B cell (primary cell): ENCODE measurements around the gene FOXI1. TPM values are rescaled to one million over a fixed set of nuclear protein-coding genes. Genes with fewer than 3 reads are reported as not detected.

Source experiments
- ATAC-seq: fragments of 200-7000 bp; cut with Tn5 transposase; one replicate; pipeline ENCODE4 v1.10.0; 2021; ENCODE audit warnings: low read depth, mild to moderate bottlenecking, moderate number of reproducible peaks, moderate library complexity
- CTCF ChIA-PET: fragments of 350-600 bp; sonication (Branson Sonifier 250); formaldehyde crosslinking; loops from one replicate; lab custom pipeline; 2021; ENCODE audit warnings: antibody characterized with exemption, inconsistent platforms; lab: Charles Lee
- POLR2A ChIA-PET: fragments of 350-600 bp; sonication (Branson Sonifier 250); formaldehyde crosslinking; loops from one replicate; lab custom pipeline; 2021; ENCODE audit warnings: antibody characterized with exemption; lab: Charles Lee
- DNase-seq: peaks from one replicate; pipeline ENCODE4 v3.0.0; 2013
- H2AFZ ChIP-seq: 2 replicates; pipeline ENCODE4 v1.6.1; 2012; ENCODE audit warnings: mild to moderate bottlenecking, low read depth, low read length; ENCODE audit not compliant: insufficient read depth, poor library complexity, severe bottlenecking
- H3K27ac ChIP-seq, 2 donors: 1 replicate in 1 of 2; 2 replicates in 1 of 2; pipeline ENCODE4 v1.5.1; 2012 to 2013; ENCODE audit warnings: low read length in 2 of 2, mild to moderate bottlenecking in 2 of 2, moderate library complexity in 1 of 2
- H3K27me3 ChIP-seq, 4 experiments: fragments of 200-600 bp in 1 of 4; sonication (generic) in 1 of 4; replicated peaks in 1 of 4; 1 replicate in 2 of 4; 2 replicates in 2 of 4; pipeline versions ENCODE4 v1.6.1 to v1.7.0; 2013 to 2016; ENCODE audit warnings: low read length in 3 of 4, mild to moderate bottlenecking in 2 of 4, mixed read lengths in 1 of 4, moderate library complexity in 1 of 4; ENCODE audit not compliant: insufficient read depth in 4 of 4, control insufficient read depth in 3 of 4; ENCODE audit errors: control extremely low read depth in 1 of 4
- H3K36me3 ChIP-seq, 2 experiments: replicated peaks in 1 of 2; 1 replicate in 1 of 2; 2 replicates in 1 of 2; pipeline versions ENCODE4 v1.6.1 to v1.7.1; 2013; ENCODE audit warnings: low read length in 1 of 2; ENCODE audit not compliant: insufficient read depth in 2 of 2, control insufficient read depth in 1 of 2; ENCODE audit errors: control extremely low read depth in 1 of 2, extremely low read depth in 1 of 2
- H3K4me1 ChIP-seq, 2 donors: fragments of 200-600 bp in 1 of 2; sonication (generic) in 1 of 2; 1 replicate in 1 of 2; 2 replicates in 1 of 2; pipeline versions ENCODE4 v1.5.1 to v1.6.1; 2013 to 2017; ENCODE audit warnings: low read length in 2 of 2; ENCODE audit not compliant: control insufficient read depth in 2 of 2, insufficient read depth in 2 of 2
- H3K4me2 ChIP-seq: replicated peaks from 2 replicates; pipeline ENCODE3; 2012; ENCODE audit warnings: mild to moderate bottlenecking, low read depth, low read length; ENCODE audit not compliant: poor library complexity, severe bottlenecking
- H3K4me3 ChIP-seq, 5 experiments: fragments of 200-600 bp in 1 of 5; sonication (generic) in 1 of 5; 1 replicate in 3 of 5; 2 replicates in 2 of 5; pipeline versions ENCODE4 v1.5.1 to v1.7.0; 2011 to 2016; ENCODE audit warnings: low read length in 4 of 5, mild to moderate bottlenecking in 4 of 5, low read depth in 2 of 5, control low read depth in 1 of 5, moderate library complexity in 1 of 5; ENCODE audit not compliant: insufficient read depth in 1 of 5; ENCODE audit errors: control extremely low read depth in 1 of 5, extremely low read depth in 1 of 5
- H3K79me2 ChIP-seq: fragments of 200-600 bp; sonication (generic); one replicate; pipeline ENCODE4 v1.6.0; 2016; ENCODE audit warnings: low read length; ENCODE audit not compliant: control insufficient read depth, insufficient read depth
- H3K9ac ChIP-seq: fragments of 200-600 bp; sonication (generic); 2 replicates; pipeline ENCODE4 v1.6.1; 2017; ENCODE audit warnings: mild to moderate bottlenecking, low read length, moderate library complexity
- H3K9me3 ChIP-seq, 3 donors: one replicate each; pipeline versions ENCODE4 v1.6.1 to v1.7.1; 2013; ENCODE audit warnings: low read length in 2 of 3; ENCODE audit not compliant: control insufficient read depth in 2 of 3, insufficient read depth in 1 of 3; ENCODE audit errors: control extremely low read depth in 1 of 3
- H4K20me1 ChIP-seq: 2 replicates; pipeline ENCODE4 v1.6.0; 2012; ENCODE audit warnings: mild to moderate bottlenecking, low read length; ENCODE audit not compliant: insufficient read depth, control insufficient read depth, poor library complexity, severe bottlenecking
- H3K27ac Mint-ChIP-seq: one replicate; pipeline ENCODE4 v1.8.0; 2021; ENCODE audit warnings: mixed read lengths
- H3K27me3 Mint-ChIP-seq: one replicate; pipeline ENCODE4 v1.8.0; 2021; ENCODE audit warnings: mixed read lengths
- H3K4me1 Mint-ChIP-seq: one replicate; pipeline ENCODE4 v1.8.0; 2021; ENCODE audit warnings: mixed read lengths
- H3K4me3 Mint-ChIP-seq: one replicate; pipeline ENCODE4 v1.8.0; 2021; ENCODE audit warnings: mixed read lengths
- H3K9me3 Mint-ChIP-seq: one replicate; pipeline ENCODE4 v1.8.0; 2022; ENCODE audit warnings: mixed read lengths; ENCODE audit not compliant: insufficient read depth
- EZH2 ChIP-seq: IDR thresholded peaks from 2 replicates; pipeline ENCODE4 v1.6.1; 2012; ENCODE audit warnings: borderline replicate concordance, low read depth, mild to moderate bottlenecking, moderate library complexity, low read length; ENCODE audit not compliant: insufficient read depth, poor library complexity, severe bottlenecking
- WGBS: methylation state at CpG from one replicate; pipeline ENCODE4 v1.1.5; 2013; ENCODE audit warnings: missing lambda C conversion rate; ENCODE audit not compliant: insufficient coverage; 5-methylcytosine and 5-hydroxymethylcytosine counted together
- intact Hi-C: fragments of 100-400 bp; cut with micrococcal nuclease; formaldehyde crosslinking; loops from one replicate; pipeline ENCODE4 v1.10.0; 2022
- polyA plus RNA-seq: library from polyadenylated mRNA; depleted of rRNA; stranded (reverse); fragments of >200 nt; gene quantifications from 2 replicates; pipeline ENCODE4 v1.2.3, GENCODE V29; 2012
- total RNA-seq, 2 donors: library from RNA; stranded (reverse); fragments of 120-200 nt in 1 of 2; gene quantifications; 1 replicate in 1 of 2; 2 replicates in 1 of 2; pipeline versions ENCODE4 v1.2.3 to v1.2.4, GENCODE V29; 2013 to 2022
- TF ChIP-seq, protein P1 (sequence below): fragments of 200-600 bp; IDR thresholded peaks from one replicate; pipeline ENCODE4 v1.8.0; 2022; ENCODE audit warnings: antibody characterized with exemption, mild to moderate bottlenecking

Gene FOXI1
- total and polyA plus RNA-seq, 2 donors (not counting 1 experiment from before 2014, with no cell fraction given) = not detected

GRCh38 chr5:170095646-170096045, 10.1 kb upstream of the FOXI1 start:
- no peaks in the 10 kb centered on the region for H3K4me1 Mint-ChIP-seq
- H3K4me3 Mint-ChIP-seq = no peak overlapping the region
- H3K27me3 ChIP-seq = peaks cover 0 to 2% (median 0%) of the 10 kb centered on the region in 4 experiments
- no peaks in the 10 kb centered on the region for H4K20me1 ChIP-seq
- intact Hi-C loops = no loop called here
- no peak overlapping the region for H3K4me2 ChIP-seq
- no peak overlapping the region for H3K27ac ChIP-seq
- ChIA-PET POLR2A (no interaction called here), CTCF (interaction anchor here (1.1 kb wide), 1 partner anchor 326 kb away, joined by 3 read pairs; no protein-coding TSS in a partner anchor)
- no peak overlapping the region for H2AFZ ChIP-seq
- H3K9me3 Mint-ChIP-seq = peaks cover 4% of the 10 kb centered on the region
- H3K36me3 ChIP-seq = no peaks in the 10 kb centered on the region
- peaks cover 10% of the 10 kb centered on the region for H3K27me3 Mint-ChIP-seq
- WGBS = no CpG with 5 or more reads among the region's 1 CpG
- peaks cover 0 to 8% (median 0%) of the 10 kb centered on the region in 3 donors for H3K9me3 ChIP-seq
- H3K4me1 ChIP-seq = no peaks in the 10 kb centered on the region
- DNase-seq (no peak), ATAC-seq (no peak)
- H3K4me3 ChIP-seq = no peak overlapping the region
- no peak overlapping the region for H3K9ac ChIP-seq
- TF ChIP-seq EZH2 = no peak
- TF ChIP-seq, protein P1, sequence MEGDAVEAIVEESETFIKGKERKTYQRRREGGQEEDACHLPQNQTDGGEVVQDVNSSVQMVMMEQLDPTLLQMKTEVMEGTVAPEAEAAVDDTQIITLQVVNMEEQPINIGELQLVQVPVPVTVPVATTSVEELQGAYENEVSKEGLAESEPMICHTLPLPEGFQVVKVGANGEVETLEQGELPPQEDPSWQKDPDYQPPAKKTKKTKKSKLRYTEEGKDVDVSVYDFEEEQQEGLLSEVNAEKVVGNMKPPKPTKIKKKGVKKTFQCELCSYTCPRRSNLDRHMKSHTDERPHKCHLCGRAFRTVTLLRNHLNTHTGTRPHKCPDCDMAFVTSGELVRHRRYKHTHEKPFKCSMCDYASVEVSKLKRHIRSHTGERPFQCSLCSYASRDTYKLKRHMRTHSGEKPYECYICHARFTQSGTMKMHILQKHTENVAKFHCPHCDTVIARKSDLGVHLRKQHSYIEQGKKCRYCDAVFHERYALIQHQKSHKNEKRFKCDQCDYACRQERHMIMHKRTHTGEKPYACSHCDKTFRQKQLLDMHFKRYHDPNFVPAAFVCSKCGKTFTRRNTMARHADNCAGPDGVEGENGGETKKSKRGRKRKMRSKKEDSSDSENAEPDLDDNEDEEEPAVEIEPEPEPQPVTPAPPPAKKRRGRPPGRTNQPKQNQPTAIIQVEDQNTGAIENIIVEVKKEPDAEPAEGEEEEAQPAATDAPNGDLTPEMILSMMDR = no peak
- H3K27ac Mint-ChIP-seq = no peak overlapping the region
- H3K79me2 ChIP-seq = no peaks in the 10 kb centered on the region

DNA sequence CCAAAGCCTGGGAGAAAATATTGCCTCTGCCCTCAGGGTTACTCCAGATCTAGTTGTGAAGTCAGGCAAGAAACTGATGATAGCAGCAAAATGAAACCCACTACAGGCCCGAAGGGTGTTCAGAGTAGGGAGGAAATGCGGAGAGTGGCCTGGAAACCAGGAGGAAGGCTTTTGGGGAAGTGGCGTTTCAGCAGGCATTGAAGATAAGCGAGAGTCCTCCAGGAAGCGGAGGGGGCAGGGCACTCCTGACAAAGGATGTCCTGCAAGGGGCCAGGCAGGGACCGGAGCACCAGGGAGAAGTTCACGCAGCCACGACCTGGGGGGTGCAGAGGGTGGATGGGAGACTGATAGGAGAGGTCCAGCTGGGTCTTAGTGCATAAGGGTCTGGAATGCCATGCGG, 7.8 kb upstream of the FOXI1 start:
- ATAC-seq (no peak), DNase-seq (no peak)
- Histone ChIP-seq H3K36me3 (no peaks in the 10 kb centered on the region), H2AFZ (no peak overlapping the region), H3K4me3 (no peak overlapping the region), H3K9ac (no peak overlapping the region), H3K4me2 (no peak overlapping the region), H3K79me2 (no peaks in the 10 kb centered on the region), H3K27me3 (peaks cover 0 to 2% (median 0%) of the 10 kb centered on the region in 4 experiments), H3K27ac (no peak overlapping the region), H3K9me3 (peaks cover 0 to 8% (median 0%) of the 10 kb centered on the region in 3 donors), H4K20me1 (no peaks in the 10 kb centered on the region), H3K4me1 (no peaks in the 10 kb centered on the region)
- H3K4me1 Mint-ChIP-seq = no peaks in the 10 kb centered on the region
- intact Hi-C loops = no loop called here
- peaks cover 10% of the 10 kb centered on the region for H3K27me3 Mint-ChIP-seq
- TF ChIP-seq, protein P1 = no peak
- no peak for TF ChIP-seq EZH2
- WGBS = 38% methylated on average over 6 of the region's 9 CpGs
- H3K9me3 Mint-ChIP-seq = peaks cover 4% of the 10 kb centered on the region
- POLR2A ChIA-PET = no interaction called here
- CTCF ChIA-PET = interaction anchor here (1.0 kb wide), 1 partner anchor 8 kb away, joined by 3 read pairs; no protein-coding TSS in a partner anchor
- H3K4me3 Mint-ChIP-seq = no peak overlapping the region
- no peak overlapping the region for H3K27ac Mint-ChIP-seq
